ENCODE measurements around the gene GLO1. TPM values are rescaled to one million over a fixed set of nuclear protein-coding genes. Genes with fewer than 3 reads are reported as not detected.

Gene GLO1
- total and polyA plus RNA-seq, 9 of the 15 experiments (the other 6 are each of a cell fraction or from before 2014, with no cell fraction given), result 155 to 331 (median 203) TPM

DNA sequence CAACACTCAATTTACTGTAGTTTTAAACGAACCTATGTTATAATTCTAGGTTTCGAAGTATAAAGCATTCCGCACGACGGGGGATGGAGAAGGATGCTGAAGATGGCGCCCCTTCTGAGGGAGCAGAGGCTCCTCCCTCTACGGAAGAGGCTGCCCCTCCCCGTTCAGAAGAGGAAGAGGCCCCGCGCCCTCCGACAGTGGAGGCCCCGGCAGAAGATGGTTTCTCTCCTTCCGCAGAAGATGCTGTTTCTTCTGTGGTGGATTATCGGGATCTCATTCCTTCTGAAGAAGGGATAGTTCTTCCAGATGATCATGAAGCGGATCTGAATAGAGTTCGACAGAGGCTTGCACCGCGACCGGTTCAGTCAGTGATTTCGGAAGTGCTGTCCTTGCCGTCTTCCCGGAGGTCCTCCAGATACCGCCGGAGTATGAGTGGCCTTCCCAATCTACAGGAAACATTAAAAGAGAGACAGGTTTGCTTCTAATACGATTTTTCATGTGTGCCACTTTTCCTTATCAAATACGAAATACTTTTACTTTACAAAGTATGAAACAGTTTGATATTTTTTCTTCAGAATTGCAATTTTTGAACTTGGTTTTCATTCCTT is 19.9 kb upstream of the GLO1 start (continued):
- TF ChIP-seq, protein P1, sequence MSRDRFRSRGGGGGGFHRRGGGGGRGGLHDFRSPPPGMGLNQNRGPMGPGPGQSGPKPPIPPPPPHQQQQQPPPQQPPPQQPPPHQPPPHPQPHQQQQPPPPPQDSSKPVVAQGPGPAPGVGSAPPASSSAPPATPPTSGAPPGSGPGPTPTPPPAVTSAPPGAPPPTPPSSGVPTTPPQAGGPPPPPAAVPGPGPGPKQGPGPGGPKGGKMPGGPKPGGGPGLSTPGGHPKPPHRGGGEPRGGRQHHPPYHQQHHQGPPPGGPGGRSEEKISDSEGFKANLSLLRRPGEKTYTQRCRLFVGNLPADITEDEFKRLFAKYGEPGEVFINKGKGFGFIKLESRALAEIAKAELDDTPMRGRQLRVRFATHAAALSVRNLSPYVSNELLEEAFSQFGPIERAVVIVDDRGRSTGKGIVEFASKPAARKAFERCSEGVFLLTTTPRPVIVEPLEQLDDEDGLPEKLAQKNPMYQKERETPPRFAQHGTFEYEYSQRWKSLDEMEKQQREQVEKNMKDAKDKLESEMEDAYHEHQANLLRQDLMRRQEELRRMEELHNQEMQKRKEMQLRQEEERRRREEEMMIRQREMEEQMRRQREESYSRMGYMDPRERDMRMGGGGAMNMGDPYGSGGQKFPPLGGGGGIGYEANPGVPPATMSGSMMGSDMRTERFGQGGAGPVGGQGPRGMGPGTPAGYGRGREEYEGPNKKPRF (IDR thresholded peaks at IDR 0.05; ENCODE audit: low read depth, low read length), result no peak
- TF ChIP-seq, protein P2, sequence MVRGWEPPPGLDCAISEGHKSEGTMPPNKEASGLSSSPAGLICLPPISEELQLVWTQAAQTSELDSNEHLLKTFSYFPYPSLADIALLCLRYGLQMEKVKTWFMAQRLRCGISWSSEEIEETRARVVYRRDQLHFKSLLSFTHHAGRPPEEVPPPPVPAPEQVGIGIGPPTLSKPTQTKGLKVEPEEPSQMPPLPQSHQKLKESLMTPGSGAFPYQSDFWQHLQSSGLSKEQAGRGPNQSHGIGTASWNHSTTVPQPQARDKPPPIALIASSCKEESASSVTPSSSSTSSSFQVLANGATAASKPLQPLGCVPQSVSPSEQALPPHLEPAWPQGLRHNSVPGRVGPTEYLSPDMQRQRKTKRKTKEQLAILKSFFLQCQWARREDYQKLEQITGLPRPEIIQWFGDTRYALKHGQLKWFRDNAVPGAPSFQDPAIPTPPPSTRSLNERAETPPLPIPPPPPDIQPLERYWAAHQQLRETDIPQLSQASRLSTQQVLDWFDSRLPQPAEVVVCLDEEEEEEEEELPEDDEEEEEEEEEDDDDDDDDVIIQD (CRISPR knock-in tag; IDR thresholded peaks at IDR 0.05), result no peak
- no peak for TF ChIP-seq ZNF224 (CRISPR knock-in tag; IDR thresholded peaks at IDR 0.05)
- TF ChIP-seq, protein P3, sequence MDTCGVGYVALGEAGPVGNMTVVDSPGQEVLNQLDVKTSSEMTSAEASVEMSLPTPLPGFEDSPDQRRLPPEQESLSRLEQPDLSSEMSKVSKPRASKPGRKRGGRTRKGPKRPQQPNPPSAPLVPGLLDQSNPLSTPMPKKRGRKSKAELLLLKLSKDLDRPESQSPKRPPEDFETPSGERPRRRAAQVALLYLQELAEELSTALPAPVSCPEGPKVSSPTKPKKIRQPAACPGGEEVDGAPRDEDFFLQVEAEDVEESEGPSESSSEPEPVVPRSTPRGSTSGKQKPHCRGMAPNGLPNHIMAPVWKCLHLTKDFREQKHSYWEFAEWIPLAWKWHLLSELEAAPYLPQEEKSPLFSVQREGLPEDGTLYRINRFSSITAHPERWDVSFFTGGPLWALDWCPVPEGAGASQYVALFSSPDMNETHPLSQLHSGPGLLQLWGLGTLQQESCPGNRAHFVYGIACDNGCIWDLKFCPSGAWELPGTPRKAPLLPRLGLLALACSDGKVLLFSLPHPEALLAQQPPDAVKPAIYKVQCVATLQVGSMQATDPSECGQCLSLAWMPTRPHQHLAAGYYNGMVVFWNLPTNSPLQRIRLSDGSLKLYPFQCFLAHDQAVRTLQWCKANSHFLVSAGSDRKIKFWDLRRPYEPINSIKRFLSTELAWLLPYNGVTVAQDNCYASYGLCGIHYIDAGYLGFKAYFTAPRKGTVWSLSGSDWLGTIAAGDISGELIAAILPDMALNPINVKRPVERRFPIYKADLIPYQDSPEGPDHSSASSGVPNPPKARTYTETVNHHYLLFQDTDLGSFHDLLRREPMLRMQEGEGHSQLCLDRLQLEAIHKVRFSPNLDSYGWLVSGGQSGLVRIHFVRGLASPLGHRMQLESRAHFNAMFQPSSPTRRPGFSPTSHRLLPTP (IDR thresholded peaks at IDR 0.05; ENCODE audit: borderline replicate concordance, extremely low read depth, insufficient read length), result no peak
- no peak for TF ChIP-seq POU5F1 (IDR thresholded peaks at IDR 0.05; ENCODE audit: borderline replicate concordance, low read depth, low read length, partially characterized antibody)
- TF ChIP-seq ZNF23 (CRISPR knock-in tag; IDR thresholded peaks at IDR 0.05), result no peak
- TF ChIP-seq HCFC1 (IDR thresholded peaks at IDR 0.05; ENCODE audit: low read depth, low read length), result 0 out of 2 replicates have a peak, but pooled peaks have one; percentile 11
- peak; percentile 34; the same call in 1 of the 2 replicates for TF ChIP-seq KAT7 (CRISPR knock-in tag; IDR thresholded peaks at IDR 0.05; ENCODE audit: borderline replicate concordance)
- TF ChIP-seq SETDB1 (IDR thresholded peaks at IDR 0.05; ENCODE audit: low read length), result no peak
- TF ChIP-seq ZNF76 (CRISPR knock-in tag; IDR thresholded peaks at IDR 0.05; ENCODE audit: borderline replicate concordance), result no peak
- no peak for TF ChIP-seq ZNF77 (CRISPR knock-in tag; IDR thresholded peaks at IDR 0.05)
- no peak for TF ChIP-seq PHB (CRISPR knock-in tag; IDR thresholded peaks at IDR 0.05)
- TF ChIP-seq RFX1 (IDR thresholded peaks at IDR 0.05), result no peak
- TF ChIP-seq, protein P4, sequence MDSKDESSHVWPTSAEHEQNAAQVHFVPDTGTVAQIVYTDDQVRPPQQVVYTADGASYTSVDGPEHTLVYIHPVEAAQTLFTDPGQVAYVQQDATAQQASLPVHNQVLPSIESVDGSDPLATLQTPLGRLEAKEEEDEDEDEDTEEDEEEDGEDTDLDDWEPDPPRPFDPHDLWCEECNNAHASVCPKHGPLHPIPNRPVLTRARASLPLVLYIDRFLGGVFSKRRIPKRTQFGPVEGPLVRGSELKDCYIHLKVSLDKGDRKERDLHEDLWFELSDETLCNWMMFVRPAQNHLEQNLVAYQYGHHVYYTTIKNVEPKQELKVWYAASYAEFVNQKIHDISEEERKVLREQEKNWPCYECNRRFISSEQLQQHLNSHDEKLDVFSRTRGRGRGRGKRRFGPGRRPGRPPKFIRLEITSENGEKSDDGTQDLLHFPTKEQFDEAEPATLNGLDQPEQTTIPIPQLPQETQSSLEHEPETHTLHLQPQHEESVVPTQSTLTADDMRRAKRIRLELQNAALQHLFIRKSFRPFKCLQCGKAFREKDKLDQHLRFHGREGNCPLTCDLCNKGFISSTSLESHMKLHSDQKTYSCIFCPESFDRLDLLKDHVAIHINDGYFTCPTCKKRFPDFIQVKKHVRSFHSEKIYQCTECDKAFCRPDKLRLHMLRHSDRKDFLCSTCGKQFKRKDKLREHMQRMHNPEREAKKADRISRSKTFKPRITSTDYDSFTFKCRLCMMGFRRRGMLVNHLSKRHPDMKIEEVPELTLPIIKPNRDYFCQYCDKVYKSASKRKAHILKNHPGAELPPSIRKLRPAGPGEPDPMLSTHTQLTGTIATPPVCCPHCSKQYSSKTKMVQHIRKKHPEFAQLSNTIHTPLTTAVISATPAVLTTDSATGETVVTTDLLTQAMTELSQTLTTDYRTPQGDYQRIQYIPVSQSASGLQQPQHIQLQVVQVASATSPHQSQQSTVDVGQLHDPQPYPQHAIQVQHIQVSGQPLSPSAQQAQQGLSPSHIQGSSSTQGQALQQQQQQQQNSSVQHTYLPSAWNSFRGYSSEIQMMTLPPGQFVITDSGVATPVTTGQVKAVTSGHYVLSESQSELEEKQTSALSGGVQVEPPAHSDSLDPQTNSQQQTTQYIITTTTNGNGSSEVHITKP (IDR thresholded peaks at IDR 0.05; ENCODE audit: partially characterized antibody), result no peak
- TF ChIP-seq TEAD1 (CRISPR knock-in tag; IDR thresholded peaks at IDR 0.05), result no peak
- no peak for TF ChIP-seq POLR2AphosphoS2 (IDR thresholded peaks at IDR 0.05; ENCODE audit: low read length)
- TF ChIP-seq CHD4 (IDR thresholded peaks at IDR 0.05; ENCODE audit: insufficient read depth, insufficient replicate concordance, low read depth, low read length, poor library complexity, severe bottlenecking), result no peak
- no peak for TF ChIP-seq MEIS2 (IDR thresholded peaks at IDR 0.05; ENCODE audit: partially characterized antibody)
